ENCODE results near the gene SMARCB1.

The SMARCB1 gene

DNA sequence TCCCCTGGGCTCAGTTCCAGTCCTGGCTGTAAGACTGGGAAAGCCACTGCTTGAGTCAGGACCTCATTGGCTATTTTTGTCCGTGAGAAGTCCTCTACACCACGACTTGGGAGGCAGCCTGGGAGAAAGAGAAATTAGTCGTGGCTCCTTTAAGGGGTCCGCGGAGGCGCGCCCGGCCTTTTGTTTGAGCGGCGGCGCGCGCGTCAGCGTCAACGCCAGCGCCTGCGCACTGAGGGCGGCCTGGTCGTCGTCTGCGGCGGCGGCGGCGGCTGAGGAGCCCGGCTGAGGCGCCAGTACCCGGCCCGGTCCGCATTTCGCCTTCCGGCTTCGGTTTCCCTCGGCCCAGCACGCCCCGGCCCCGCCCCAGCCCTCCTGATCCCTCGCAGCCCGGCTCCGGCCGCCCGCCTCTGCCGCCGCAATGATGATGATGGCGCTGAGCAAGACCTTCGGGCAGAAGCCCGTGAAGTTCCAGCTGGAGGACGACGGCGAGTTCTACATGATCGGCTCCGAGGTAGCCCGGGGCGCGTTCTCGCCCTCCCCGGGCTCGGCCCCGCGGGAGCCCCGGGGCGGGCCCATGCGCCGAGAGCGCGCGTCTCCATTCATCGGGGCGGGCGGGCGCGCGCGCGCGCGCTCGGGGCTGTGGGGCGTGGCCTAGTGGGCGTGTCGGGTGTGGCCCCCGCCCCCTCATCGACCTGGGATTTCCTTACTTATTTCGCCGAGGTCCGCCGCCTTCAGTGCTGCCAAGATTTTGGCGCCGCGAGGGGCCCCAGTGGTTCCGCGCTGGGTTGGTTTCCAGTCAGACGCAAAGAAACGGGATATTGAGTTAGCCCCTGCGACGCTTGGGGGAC lies at the start of gene SMARCB1:
Gene SMARCB1 (plus strand): TSS at position 215 of the 848 bp plus-strand sequence. CDS start 204 bp downstream, at position 419.
- peak within 1 kb of the TSS; percentile 86 for H3K27ac Mint-ChIP-seq
- H3K4me1 Mint-ChIP-seq: peaks cover 14% of the 10 kb centered on the region
- peak within 1 kb of the TSS; percentile 87 for H3K4me3 Mint-ChIP-seq
- DNase-seq (ENCODE audit: low spot score in 2 of 2) (peak; percentile 87 to 88), ATAC-seq (ENCODE audit: low read depth) (peak; percentile 77)
- H3K27me3 Mint-ChIP-seq: no peaks in the 10 kb centered on the region
- H3K36me3 Mint-ChIP-seq: peaks cover 7% of the 10 kb centered on the region
- no peaks in the 10 kb centered on the region for H3K9me3 Mint-ChIP-seq

- no peaks in the 10 kb centered on the region for H3K36me3 Mint-ChIP-seq
- ATAC-seq (ENCODE audit: low read depth) (no peak), DNase-seq (ENCODE audit: low spot score in 2 of 2) (no peak)
- H3K4me1 Mint-ChIP-seq: peaks cover 3% of the 10 kb centered on the region
- no peaks in the 10 kb centered on the region for H3K9me3 Mint-ChIP-seq
- no peak overlapping the region for H3K27ac Mint-ChIP-seq
- H3K4me3 Mint-ChIP-seq: no peak overlapping the region
- H3K27me3 Mint-ChIP-seq: no peaks in the 10 kb centered on the region
Measured at GRCh38 chr22:23737696-23738095, 49.1 kb upstream of the SMARCB1 start.

DNA sequence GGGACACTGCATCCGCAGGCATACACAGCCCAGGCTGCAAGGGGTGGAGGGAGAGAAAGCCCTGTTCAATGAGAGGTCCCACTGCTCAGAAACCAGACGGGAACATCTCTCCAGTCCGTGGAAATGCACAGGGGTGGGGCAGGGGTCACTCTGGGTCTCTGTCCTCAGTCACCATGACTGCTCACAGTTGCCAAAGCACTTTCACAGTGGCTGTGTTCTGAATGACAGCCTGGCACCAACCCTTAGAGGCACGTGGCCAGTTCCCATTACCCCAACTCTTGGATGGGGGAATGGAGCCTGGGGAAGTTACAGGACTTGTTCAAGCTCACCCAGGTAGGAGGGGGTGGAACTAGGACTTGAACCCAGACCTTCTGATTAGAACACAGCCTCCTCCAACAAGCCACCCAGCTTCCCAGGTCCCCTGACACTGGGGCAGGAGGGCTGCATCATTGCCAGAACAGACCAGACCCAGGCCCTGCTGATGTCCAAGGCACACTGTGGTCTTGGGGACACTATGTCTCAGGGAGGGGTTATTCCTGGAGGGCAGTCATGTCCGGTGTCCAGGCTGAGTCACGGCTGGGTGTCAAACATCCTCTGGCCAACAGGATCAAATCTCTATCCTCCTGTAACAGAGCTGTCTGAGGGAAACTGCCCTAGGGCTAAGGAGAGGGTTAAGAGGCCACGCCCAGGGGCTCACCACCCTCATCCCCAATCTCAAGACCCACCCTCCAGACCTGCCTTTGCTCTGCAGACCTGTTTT lies 44.1 kb upstream of the SMARCB1 start:
- Mint-ChIP-seq H3K4me1 (peaks cover 4% of the 10 kb centered on the region), H3K4me3 (no peak overlapping the region), H3K27ac (no peak overlapping the region), H3K36me3 (peaks cover 25% of the 10 kb centered on the region), H3K9me3 (no peaks in the 10 kb centered on the region), H3K27me3 (no peaks in the 10 kb centered on the region)
- no peak for ATAC-seq (ENCODE audit: low read depth)
- no peak for DNase-seq (ENCODE audit: low spot score in 2 of 2)

DNA sequence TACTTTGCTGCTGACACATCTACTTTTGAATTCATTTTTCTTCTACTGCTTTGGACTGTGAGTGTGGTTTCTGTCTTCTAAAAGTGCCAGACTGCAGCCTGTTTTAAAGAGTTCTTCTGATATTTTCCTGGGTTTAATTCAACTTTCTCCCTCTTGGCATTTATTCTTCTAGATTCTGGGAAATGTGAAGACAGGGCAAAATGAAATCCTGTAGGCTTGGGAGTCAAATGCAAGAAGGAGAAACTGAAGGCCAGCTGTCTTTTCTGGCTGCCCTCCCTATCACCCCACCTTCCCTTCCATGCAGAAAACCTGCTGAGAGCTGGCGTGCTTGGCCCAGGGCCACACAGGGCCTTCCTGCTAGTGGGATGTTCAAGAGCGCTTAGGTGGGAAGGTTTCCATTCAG lies 43.5 kb upstream of the SMARCB1 start:
- no peak for DNase-seq (ENCODE audit: low spot score in 2 of 2)
- H3K27me3 Mint-ChIP-seq: no peaks in the 10 kb centered on the region
- peaks cover 25% of the 10 kb centered on the region for H3K36me3 Mint-ChIP-seq
- H3K27ac Mint-ChIP-seq: no peak overlapping the region
- no peaks in the 10 kb centered on the region for H3K9me3 Mint-ChIP-seq
- H3K4me3 Mint-ChIP-seq: no peak overlapping the region
- H3K4me1 Mint-ChIP-seq: peaks cover 4% of the 10 kb centered on the region
- no peak for ATAC-seq (ENCODE audit: low read depth)

DNA sequence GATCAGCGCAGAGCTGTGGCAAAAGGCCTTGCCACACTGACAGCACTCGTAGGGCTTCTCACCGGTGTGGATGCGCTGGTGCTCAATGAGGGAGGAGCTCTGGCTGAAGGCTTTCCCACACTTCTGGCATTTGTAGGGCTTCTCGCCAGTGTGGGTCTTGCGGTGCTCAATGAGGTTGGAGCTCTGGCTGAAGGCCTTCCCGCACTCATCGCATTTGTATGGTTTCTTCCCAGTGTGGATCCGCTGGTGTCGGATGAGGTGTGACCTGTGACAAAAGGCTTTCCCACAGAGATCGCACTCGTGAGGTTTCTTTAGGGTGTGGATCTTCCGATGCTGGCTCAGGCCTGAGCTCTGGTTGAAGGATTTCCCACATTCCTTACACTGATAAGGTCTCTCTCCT lies 42.8 kb upstream of the SMARCB1 start:
- Mint-ChIP-seq H3K4me3 (no peak overlapping the region), H3K4me1 (peaks cover 4% of the 10 kb centered on the region), H3K36me3 (peaks cover 25% of the 10 kb centered on the region), H3K9me3 (no peaks in the 10 kb centered on the region), H3K27ac (no peak overlapping the region), H3K27me3 (no peaks in the 10 kb centered on the region)
- ATAC-seq (ENCODE audit: low read depth) (no peak), DNase-seq (ENCODE audit: low spot score in 2 of 2) (no peak)

DNA sequence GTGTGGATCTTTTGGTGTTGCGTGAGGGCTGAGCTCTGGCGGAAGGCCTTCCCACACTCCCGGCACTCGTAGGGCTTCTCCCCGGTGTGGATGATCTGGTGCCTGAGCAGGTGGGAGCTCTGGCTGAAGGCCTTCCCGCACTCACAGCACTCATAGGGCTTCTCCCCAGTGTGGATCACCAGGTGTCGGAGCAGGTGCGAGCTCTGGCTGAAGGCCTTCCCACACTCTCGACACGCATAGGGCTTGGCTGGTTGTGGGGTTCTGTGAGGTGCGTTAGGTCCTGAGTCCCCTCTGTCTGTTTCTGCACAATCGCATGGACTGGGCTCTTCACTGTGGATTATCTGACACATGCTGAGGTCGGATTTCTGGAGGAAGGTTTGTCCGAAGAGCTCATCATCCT lies 42.3 kb upstream of the SMARCB1 start:
- peaks cover 4% of the 10 kb centered on the region for H3K4me1 Mint-ChIP-seq
- H3K4me3 Mint-ChIP-seq: no peak overlapping the region
- H3K36me3 Mint-ChIP-seq: peaks cover 25% of the 10 kb centered on the region
- no peaks in the 10 kb centered on the region for H3K27me3 Mint-ChIP-seq
- DNase-seq (ENCODE audit: low spot score in 2 of 2) (no peak), ATAC-seq (ENCODE audit: low read depth) (no peak)
- H3K9me3 Mint-ChIP-seq: no peaks in the 10 kb centered on the region
- H3K27ac Mint-ChIP-seq: no peak overlapping the region

DNA sequence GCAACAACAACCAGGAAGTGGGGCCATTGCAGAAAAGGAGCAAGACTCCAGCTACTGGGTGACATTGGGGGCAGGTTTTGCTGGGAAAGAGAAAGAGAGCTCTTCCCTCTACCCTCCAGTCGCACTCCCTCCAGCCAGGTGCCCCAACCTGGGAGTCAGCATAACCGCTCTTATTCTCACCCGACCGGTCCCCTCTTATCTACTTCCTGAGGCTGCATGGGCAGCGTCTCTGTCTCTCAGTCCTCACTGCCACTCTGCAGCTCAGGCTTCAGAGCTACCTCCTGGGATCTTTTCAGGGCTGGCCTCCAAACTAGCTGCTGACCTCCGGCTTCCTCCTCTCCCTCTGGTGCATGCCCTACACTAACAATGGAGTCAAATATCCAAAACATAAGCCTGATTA lies 41.0 kb upstream of the SMARCB1 start:
- Mint-ChIP-seq H3K36me3 (peaks cover 27% of the 10 kb centered on the region), H3K4me3 (no peak overlapping the region), H3K27me3 (no peaks in the 10 kb centered on the region), H3K27ac (no peak overlapping the region), H3K4me1 (peaks cover 13% of the 10 kb centered on the region), H3K9me3 (no peaks in the 10 kb centered on the region)
- no peak for ATAC-seq (ENCODE audit: low read depth)
- DNase-seq (ENCODE audit: low spot score in 2 of 2): no peak

DNA sequence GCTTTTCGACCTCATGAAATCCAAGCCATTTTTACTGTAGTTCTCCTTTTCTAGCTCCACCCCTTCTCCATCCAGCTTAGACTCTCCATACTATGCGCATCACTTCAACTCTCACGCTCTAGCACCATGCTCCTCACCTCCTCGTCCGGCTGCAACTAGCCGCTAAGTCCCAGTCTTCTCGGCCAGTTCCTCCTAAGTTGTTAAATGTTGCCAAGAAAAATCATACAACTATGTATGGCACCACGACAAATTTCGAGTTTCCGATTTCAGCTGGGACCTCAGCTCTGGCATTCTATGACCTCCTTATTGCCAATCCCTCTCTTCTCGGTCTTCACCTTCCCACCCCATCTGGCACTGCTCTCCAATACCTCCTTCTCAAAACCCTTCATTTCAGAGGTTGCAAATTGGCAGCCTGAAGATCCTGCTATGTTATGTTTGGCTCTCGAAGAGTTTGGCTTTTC lies 36.9 kb upstream of the SMARCB1 start:
- peaks cover 11% of the 10 kb centered on the region for H3K36me3 Mint-ChIP-seq
- H3K4me1 Mint-ChIP-seq: peaks cover 30% of the 10 kb centered on the region
- no peak for ATAC-seq (ENCODE audit: low read depth)

DNA sequence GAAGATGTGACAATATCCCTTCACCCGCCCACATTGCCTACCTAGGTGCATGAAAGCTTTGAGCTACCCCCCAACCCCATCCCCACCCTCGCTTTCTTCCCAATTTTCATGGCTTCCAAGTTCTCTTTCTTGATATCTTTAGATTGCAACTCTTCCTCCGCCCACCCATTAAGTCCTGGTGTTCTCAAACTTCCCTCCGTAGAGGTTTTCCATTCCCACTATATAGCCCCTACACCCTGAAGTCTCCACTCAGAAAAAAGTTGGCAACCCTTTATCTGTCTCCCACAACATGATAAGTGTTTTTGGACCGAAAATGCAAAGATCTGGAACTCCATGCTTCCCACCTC lies 36.4 kb upstream of the SMARCB1 start:
- peak overlapping the region; percentile 97 for H3K27ac Mint-ChIP-seq
- peak overlapping the region; percentile 73 for H3K4me3 Mint-ChIP-seq
- no peaks in the 10 kb centered on the region for H3K27me3 Mint-ChIP-seq
- no peaks in the 10 kb centered on the region for H3K9me3 Mint-ChIP-seq
- no peak for ATAC-seq (ENCODE audit: low read depth)
- H3K4me1 Mint-ChIP-seq: peaks cover 32% of the 10 kb centered on the region
- no peak for DNase-seq (ENCODE audit: low spot score in 2 of 2)
- peaks cover 7% of the 10 kb centered on the region for H3K36me3 Mint-ChIP-seq

More for the DNA sequence above, 36.9 kb upstream of the SMARCB1 start:
- no peak for DNase-seq (ENCODE audit: low spot score in 2 of 2)
- H3K27me3 Mint-ChIP-seq: no peaks in the 10 kb centered on the region
- H3K9me3 Mint-ChIP-seq: no peaks in the 10 kb centered on the region
- no peak overlapping the region for H3K27ac Mint-ChIP-seq
- peak overlapping the region; percentile 73 for H3K4me3 Mint-ChIP-seq

GRCh38 chr22:23750714-23751440 lies 35.9 kb upstream of the SMARCB1 start, which contains the start of gene ZNF70:
ZNF70 (minus strand) TSS chr22:23751112; CDS start chr22:23745140, 5,972 bp downstream.
- Mint-ChIP-seq H3K36me3 (peaks cover 6% of the 10 kb centered on the region), H3K4me1 (peaks cover 36% of the 10 kb centered on the region), H3K4me3 (peak within 1 kb of the TSS; percentile 96), H3K27me3 (no peaks in the 10 kb centered on the region), H3K27ac (peak within 1 kb of the TSS; percentile 97), H3K9me3 (no peaks in the 10 kb centered on the region)
- ATAC-seq (ENCODE audit: low read depth): peak; percentile 63
- peak; percentile 83 to 88 for DNase-seq (ENCODE audit: low spot score in 2 of 2)

DNA sequence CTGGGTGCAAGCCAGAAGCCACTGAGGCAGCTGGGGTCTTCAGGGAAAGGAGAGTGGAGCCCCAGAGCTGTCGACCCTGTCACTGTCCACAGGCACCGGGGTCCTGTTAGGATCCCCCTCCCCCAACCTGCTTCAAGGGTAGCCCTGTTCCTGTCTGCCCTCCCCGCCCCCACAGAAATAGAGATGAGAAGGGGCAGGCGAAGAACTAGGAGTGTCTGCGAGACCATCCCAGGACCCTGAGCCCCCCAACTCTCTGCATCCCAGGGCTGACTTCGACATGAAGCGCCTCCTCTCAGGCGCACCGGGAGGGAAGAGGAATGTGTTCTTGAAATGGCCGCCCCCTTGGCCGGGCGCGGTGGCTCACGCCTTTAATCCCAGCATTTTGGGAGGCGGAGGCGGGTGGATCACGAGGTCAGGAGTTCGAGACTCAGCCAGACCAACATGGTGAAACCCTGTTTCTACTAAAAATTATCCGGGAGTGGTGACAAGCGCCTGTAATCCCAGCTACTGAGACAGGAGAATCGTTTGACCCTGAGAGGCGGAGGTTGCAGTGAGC lies 35.2 kb upstream of the SMARCB1 start:
- peak overlapping the region; percentile 96 for H3K4me3 Mint-ChIP-seq

DNA sequence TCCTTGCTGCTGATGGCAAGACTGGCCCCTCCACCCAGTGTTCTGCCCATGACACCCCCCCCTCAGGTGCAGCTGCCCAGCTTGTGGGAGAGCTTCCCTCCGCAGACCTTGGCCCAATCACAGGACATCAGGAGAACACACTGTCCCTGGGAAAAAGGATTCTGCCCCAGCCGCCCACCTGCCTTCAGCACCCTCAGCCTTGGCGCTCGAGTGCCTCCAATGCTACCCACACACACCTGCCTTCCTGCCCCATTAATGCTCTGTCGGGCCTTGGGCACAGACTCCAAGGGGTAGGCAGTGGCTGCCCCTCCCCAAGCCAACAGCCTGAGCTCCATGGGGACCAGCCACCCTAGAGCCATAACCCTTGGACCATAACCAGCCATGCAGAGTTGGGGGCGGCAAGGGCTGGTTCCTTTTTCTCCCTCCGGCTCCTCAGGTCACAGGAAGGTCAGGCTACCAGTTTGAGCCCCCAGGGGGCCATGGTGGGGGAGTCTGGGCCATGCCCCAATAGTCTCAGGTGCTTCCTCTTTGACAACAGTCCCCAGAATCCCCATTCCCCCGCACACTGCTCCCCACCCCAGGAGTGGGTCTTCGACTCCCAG lies 34.6 kb upstream of the SMARCB1 start:
- DNase-seq (ENCODE audit: low spot score in 2 of 2) (peak; percentile 85 to 88), ATAC-seq (ENCODE audit: low read depth) (peak; percentile 73)
- Mint-ChIP-seq H3K36me3 (peaks cover 5% of the 10 kb centered on the region), H3K27ac (peak overlapping the region; percentile 97), H3K4me3 (peak overlapping the region; percentile 96), H3K4me1 (peaks cover 39% of the 10 kb centered on the region), H3K27me3 (no peaks in the 10 kb centered on the region), H3K9me3 (no peaks in the 10 kb centered on the region)

More for the DNA sequence above, 35.2 kb upstream of the SMARCB1 start:
- no peak for ATAC-seq (ENCODE audit: low read depth)
- Mint-ChIP-seq H3K9me3 (no peaks in the 10 kb centered on the region), H3K27me3 (no peaks in the 10 kb centered on the region), H3K4me1 (peaks cover 36% of the 10 kb centered on the region), H3K36me3 (peaks cover 5% of the 10 kb centered on the region), H3K27ac (peak overlapping the region; percentile 97)
- no peak for DNase-seq (ENCODE audit: low spot score in 2 of 2)

GRCh38 chr22:23752750-23753149 lies 34.0 kb upstream of the SMARCB1 start:
- peak overlapping the region; percentile 97 for H3K27ac Mint-ChIP-seq
- H3K4me1 Mint-ChIP-seq: peaks cover 39% of the 10 kb centered on the region
- ATAC-seq (ENCODE audit: low read depth): peak; percentile 54

More at GRCh38 chr22:23752750-23753149, 34.0 kb upstream of the SMARCB1 start:
- no peak for DNase-seq (ENCODE audit: low spot score in 2 of 2)
- Mint-ChIP-seq H3K27me3 (no peaks in the 10 kb centered on the region), H3K4me3 (peak overlapping the region; percentile 96), H3K9me3 (no peaks in the 10 kb centered on the region), H3K36me3 (peaks cover 5% of the 10 kb centered on the region)

Data from memory B cell (primary cell).